A172 (cell line): Measurements from ENCODE around the gene CASD1. TPM values are rescaled to one million over a fixed set of nuclear protein-coding genes. Genes with fewer than 3 reads are reported as not detected.

ENCODE experiments used
- DNase-seq: peaks from one replicate; pipeline ENCODE4 v3.0.0-alpha.2; 2015; ENCODE audit warnings: low spot score
- total RNA-seq: library from RNA; depleted of rRNA; stranded (reverse); fragments of >200 nt; shearing (Covaris generic); gene quantifications from 2 replicates; pipeline ENCODE4 v1.2.3, GENCODE V29; 2014; rRNA removed

The CASD1 gene
- total RNA-seq, 1 experiment from 2014 or later: 18.2 TPM

GRCh38 chr7:94580601-94581000, 71.0 kb downstream of the CASD1 start:
- peak; percentile 68 for DNase-seq

GRCh38 chr7:94584113-94584512, 74.5 kb downstream of the CASD1 start:
- DNase-seq: peak; percentile 8

- no peak for DNase-seq
Observed at GRCh38 chr7:94588075-94588474, 78.5 kb downstream of the CASD1 start.

- no peak for DNase-seq
Observed at GRCh38 chr7:94590526-94591162, 81.0 kb downstream of the CASD1 start.

- DNase-seq: no peak
Observed at GRCh38 chr7:94591176-94591575, 81.6 kb downstream of the CASD1 start.

- no peak for DNase-seq
Observed at GRCh38 chr7:94594882-94595281, 85.3 kb downstream of the CASD1 start.

- no peak for DNase-seq
Observed at GRCh38 chr7:94595717-94596116, 86.1 kb downstream of the CASD1 start.

- no peak for DNase-seq
Observed at GRCh38 chr7:94600267-94600666, 90.7 kb downstream of the CASD1 start.

GRCh38 chr7:94602181-94602580, 92.6 kb downstream of the CASD1 start:
- no peak for DNase-seq

GRCh38 chr7:94605031-94605430, 95.4 kb downstream of the CASD1 start:
- DNase-seq: no peak

Other genes starting within 250 kb of the CASD1 start
- gene COL1A2, start 114.9 kb upstream of the CASD1 start, total RNA-seq: 104 and 144 TPM in 2 replicates
- gene SGCE, start 146.3 kb downstream of the CASD1 start, total RNA-seq: 24.0 and 25.0 TPM in 2 replicates